Testis (tissue), 3 donors: Measurements from ENCODE around the gene PRKRIP1. TPM values are rescaled to one million over a fixed set of nuclear protein-coding genes. Genes with fewer than 3 reads are reported as not detected.
"Not testable (repeated sequence)": the region's sequence is repeated elsewhere in the genome, so short reads cannot be mapped to it uniquely, and the experiment has no call there.

Experiments used
- DNase-seq: peaks from one replicate; pipeline ENCODE4 v3.0.0-alpha.2; 2019
- H3K27ac ChIP-seq, 2 donors: fragments of 200-600 bp; sonication (generic); one replicate each; pipeline ENCODE4 v1.5.1; 2019
- H3K27me3 ChIP-seq: fragments of 200-600 bp; sonication (generic); one replicate; pipeline ENCODE4 v1.5.1; 2019
- H3K36me3 ChIP-seq: fragments of 200-600 bp; sonication (generic); one replicate; pipeline ENCODE4 v1.5.1; 2017; ENCODE audit warnings: low read depth; ENCODE audit errors: missing control alignments
- H3K4me1 ChIP-seq: fragments of 200-600 bp; sonication (generic); one replicate; pipeline ENCODE4 v1.5.1; 2019
- H3K4me3 ChIP-seq, 2 donors: fragments of 200-600 bp; sonication (generic); one replicate each; pipeline ENCODE4 v1.5.1; 2017 to 2019
- H3K9me3 ChIP-seq: fragments of 200-600 bp; sonication (generic); one replicate; pipeline ENCODE4 v1.5.1; 2017
- POLR2A ChIP-seq: fragments of 450-650 bp; IDR thresholded peaks from one replicate; pipeline ENCODE4 v1.6.1; 2017; ENCODE audit warnings: antibody characterized with exemption, mild to moderate bottlenecking, moderate library complexity
- WGBS, 2 donors: methylation state at CpG; one replicate each; pipeline ENCODE4 v1.1.5; 2018; 5-methylcytosine and 5-hydroxymethylcytosine counted together
- intact Hi-C: fragments of 100-400 bp; cut with DNase I; formaldehyde crosslinking; loops from one replicate; pipeline ENCODE4 v1.15.1; 2023; ENCODE audit warnings: low total_unique reads
- polyA plus RNA-seq: library from polyadenylated mRNA; stranded (reverse); fragments of 350-450 nt; fragmentation: Illumina TruSeq; extraction: RNeasy Lipid Tissue Mini Kit (QIAGEN cat#74804); gene quantifications from one replicate; pipeline ENCODE4 v1.2.3, GENCODE V29; 2014; ENCODE audit warnings: low read depth, low replicate concordance; ENCODE audit not compliant: insufficient read depth
- total RNA-seq, 2 donors: library from RNA; depleted of rRNA; stranded (reverse); fragments of >200 nt; gene quantifications; one replicate each; pipeline ENCODE4 v1.2.3, GENCODE V29; 2016
- TF ChIP-seq, protein P1 (sequence below), 3 experiments: fragments of 450-650 bp in 2 of 3; fragments of 200-600 bp in 1 of 3; sonication (generic) in 1 of 3; IDR thresholded peaks; one replicate each; pipeline ENCODE4 v1.5.1; 2016 to 2019; ENCODE audit warnings: antibody characterized with exemption in 3 of 3, mild to moderate bottlenecking in 2 of 3, moderate library complexity in 1 of 3

The PRKRIP1 gene
- total and polyA plus RNA-seq, 3 donors from 2014 or later = 50.8 to 71.1 (median 52.5) TPM

DNA sequence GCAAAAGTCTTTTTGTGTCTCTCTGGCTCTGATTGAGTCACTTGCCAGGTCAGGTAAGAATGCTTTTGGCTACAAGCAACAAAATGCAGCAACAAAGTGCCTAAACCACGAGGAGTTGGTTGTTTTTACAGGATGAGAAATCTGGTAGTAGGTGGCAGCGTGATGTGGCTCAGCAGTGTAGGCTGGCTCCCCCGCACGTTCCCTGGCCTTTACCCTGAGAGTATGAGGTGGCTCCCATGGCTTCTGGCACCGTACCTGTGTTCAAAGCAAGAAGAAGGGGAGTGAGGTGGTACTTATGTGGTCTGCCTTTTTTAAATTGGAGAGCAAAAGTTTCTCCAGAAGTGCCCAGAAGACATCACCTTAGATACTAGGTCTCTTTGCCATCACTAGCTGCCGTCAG lies 11.7 kb downstream of the PRKRIP1 start:
- TF ChIP-seq POLR2A = no peak
- TF ChIP-seq, protein P1, sequence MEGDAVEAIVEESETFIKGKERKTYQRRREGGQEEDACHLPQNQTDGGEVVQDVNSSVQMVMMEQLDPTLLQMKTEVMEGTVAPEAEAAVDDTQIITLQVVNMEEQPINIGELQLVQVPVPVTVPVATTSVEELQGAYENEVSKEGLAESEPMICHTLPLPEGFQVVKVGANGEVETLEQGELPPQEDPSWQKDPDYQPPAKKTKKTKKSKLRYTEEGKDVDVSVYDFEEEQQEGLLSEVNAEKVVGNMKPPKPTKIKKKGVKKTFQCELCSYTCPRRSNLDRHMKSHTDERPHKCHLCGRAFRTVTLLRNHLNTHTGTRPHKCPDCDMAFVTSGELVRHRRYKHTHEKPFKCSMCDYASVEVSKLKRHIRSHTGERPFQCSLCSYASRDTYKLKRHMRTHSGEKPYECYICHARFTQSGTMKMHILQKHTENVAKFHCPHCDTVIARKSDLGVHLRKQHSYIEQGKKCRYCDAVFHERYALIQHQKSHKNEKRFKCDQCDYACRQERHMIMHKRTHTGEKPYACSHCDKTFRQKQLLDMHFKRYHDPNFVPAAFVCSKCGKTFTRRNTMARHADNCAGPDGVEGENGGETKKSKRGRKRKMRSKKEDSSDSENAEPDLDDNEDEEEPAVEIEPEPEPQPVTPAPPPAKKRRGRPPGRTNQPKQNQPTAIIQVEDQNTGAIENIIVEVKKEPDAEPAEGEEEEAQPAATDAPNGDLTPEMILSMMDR (IDR thresholded peaks at IDR 0.05) = no peak

DNA sequence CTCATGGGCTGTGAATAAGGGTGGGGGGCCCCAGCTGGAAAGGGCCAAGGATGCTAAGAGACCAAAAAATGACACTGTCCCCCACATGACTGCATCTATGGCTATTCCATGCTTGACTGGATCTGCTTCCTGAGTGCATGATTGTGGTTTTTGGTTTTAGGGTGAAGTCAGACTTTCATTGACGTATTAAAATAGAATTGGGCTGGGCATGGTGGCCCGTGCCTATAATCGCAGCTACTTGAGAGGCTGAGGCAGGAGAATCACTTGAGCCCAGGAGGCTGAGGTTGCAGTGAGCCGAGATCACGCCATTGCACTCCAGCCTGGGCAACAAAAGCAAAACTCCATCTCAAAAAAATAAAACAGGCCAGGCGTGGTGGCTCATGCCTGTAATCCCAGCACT lies 12.4 kb downstream of the PRKRIP1 start:
- H3K4me3 ChIP-seq, intact Hi-C loops, H3K9me3 ChIP-seq, H3K27ac ChIP-seq, H3K4me1 ChIP-seq, H3K36me3 ChIP-seq, DNase-seq, H3K27me3 ChIP-seq: not testable (repeated sequence)
- WGBS, 2 donors = 90 to 91% methylated on average over 5 to 6 of the region's 6 CpGs

More for the DNA sequence above, 11.7 kb downstream of the PRKRIP1 start:
- DNase-seq = no peak
- Histone ChIP-seq H3K36me3 (no peaks in the 10 kb centered on the region), H3K9me3 (no peaks in the 10 kb centered on the region), H3K27ac (no peak overlapping the region), H3K4me1 (no peaks in the 10 kb centered on the region), H3K27me3 (no peaks in the 10 kb centered on the region), H3K4me3 (no peak overlapping the region)
- intact Hi-C loops = no loop called here
- 94 to 98% methylated on average over 6 of the region's 6 CpGs for WGBS, 2 donors

DNA sequence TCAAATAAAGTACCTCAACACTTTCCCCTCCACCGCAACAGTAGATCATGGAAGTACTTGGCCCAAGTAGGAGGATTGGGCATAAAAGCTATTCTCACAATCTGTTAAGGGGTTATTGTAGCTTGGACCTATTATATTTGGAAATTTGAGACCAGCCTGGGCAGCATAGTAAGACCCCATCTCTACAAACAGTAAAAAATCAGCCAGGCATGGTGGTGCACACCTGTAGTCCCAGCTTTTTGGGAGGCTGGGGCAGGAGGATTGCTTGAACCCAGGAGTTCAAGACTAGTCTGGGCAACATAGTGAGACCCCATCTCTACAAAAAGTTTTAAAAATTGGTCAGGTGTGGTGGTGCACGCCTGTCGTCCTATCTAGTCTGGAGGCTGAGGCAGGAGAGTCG lies 13.2 kb downstream of the PRKRIP1 start:
- no peaks in the 10 kb centered on the region for H3K4me1 ChIP-seq
- intact Hi-C loops = no loop called here
- no peak for DNase-seq
- H3K36me3 ChIP-seq = no peaks in the 10 kb centered on the region
- no peak overlapping the region for H3K4me3 ChIP-seq
- no peak overlapping the region for H3K27ac ChIP-seq
- no peaks in the 10 kb centered on the region for H3K9me3 ChIP-seq
- TF ChIP-seq POLR2A = no peak
- TF ChIP-seq, protein P1 (IDR thresholded peaks at IDR 0.05) = no peak
- H3K27me3 ChIP-seq = no peaks in the 10 kb centered on the region
- 95 to 97% methylated on average over 4 of the region's 4 CpGs for WGBS, 2 donors

DNA sequence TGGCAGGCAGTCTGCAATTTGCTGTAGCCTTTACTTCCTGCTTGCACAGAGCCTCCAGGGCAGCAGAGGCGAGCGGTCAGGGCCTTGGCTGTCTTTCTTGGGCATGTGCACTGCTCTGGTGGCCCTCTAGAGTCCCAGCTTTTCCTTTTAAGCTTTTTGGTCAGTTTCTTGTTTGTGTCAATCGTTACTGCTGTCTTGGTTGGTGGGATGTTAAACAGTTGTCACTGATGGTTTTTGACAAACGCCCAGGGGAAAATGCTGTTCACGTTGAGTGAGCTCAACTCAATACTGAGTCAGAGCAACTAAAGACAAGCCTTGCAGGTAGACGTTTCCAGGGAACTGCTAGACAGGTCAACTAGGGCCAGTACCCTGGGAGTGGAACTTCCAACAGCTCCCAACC lies 14.0 kb downstream of the PRKRIP1 start:
- Histone ChIP-seq H3K36me3 (no peaks in the 10 kb centered on the region), H3K9me3 (no peaks in the 10 kb centered on the region), H3K4me3 (no peak overlapping the region), H3K27ac (no peak overlapping the region), H3K27me3 (no peaks in the 10 kb centered on the region), H3K4me1 (no peaks in the 10 kb centered on the region)
- WGBS, 2 donors = 76 to 82% methylated on average over 6 of the region's 6 CpGs
- DNase-seq = no peak
- TF ChIP-seq POLR2A = no peak
- TF ChIP-seq, protein P1 (IDR thresholded peaks at IDR 0.05) = no peak
- intact Hi-C loops = no loop called here

DNA sequence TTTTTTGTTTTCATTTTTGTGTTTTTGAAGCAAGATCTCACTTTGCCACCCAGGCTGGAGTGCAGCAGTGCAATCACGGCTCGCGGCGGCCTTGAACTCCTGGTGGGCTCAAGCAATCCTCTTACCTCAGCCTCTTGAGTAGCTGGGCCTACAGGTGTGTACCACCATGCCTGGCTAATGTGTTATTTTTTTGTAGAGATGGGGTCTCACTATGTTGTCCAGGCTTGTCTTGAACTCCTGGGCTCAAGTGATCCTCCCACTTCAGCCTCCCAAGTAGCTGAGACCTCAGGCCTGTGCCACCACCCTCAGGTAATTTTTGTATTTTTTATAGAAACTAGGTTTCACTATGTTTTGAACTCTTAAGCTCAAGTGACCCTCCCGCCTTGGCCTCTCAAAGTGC lies 14.8 kb downstream of the PRKRIP1 start:
- Histone ChIP-seq H3K36me3 (no peaks in the 10 kb centered on the region), H3K4me1 (no peaks in the 10 kb centered on the region)
- intact Hi-C loops = no loop called here

More for the DNA sequence above, 14.8 kb downstream of the PRKRIP1 start:
- no peak for DNase-seq
- Histone ChIP-seq H3K9me3 (no peaks in the 10 kb centered on the region), H3K27ac (no peak overlapping the region), H3K27me3 (no peaks in the 10 kb centered on the region), H3K4me3 (no peak overlapping the region)
- WGBS, 2 donors = 93 to 100% methylated on average over 5 of the region's 5 CpGs
- TF ChIP-seq, protein P1 (IDR thresholded peaks at IDR 0.05) = no peak
- no peak for TF ChIP-seq POLR2A
